ENCODE results near the gene HCN1. TPM values are rescaled to one million over a fixed set of nuclear protein-coding genes. Genes with fewer than 3 reads are reported as not detected.

Gene HCN1
- total RNA-seq, 1 donor from 2014 or later = not detected

DNA sequence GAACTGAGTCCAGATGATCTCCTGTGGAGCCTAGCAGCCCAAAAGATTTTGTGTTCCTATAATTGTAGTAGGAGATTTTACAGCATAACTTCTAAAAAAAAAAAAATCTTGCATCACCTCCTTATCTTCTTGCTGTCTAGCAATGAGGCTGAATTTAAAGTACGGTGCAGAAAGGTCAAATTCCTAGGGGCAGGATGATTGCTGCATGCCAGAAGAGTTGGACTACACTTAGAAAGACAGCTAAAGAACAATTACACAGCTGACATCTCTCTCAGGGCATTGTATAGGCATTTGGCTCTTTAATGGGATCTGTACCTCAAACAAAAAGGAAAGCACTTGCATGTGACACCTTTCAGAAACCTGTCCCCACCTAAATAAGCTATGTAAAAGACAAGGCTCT is 443.2 kb downstream of the HCN1 start:
- Mint-ChIP-seq H3K27ac (ENCODE audit: unreplicated experiment) (no peak overlapping the region), H3K9me3 (ENCODE audit: low read depth) (peaks cover 28% of the 10 kb centered on the region), H3K36me3 (ENCODE audit: low read depth) (no peaks in the 10 kb centered on the region), H3K4me1 (ENCODE audit: low read depth) (no peaks in the 10 kb centered on the region), H3K27me3 (ENCODE audit: low read depth) (no peaks in the 10 kb centered on the region), H3K4me3 (ENCODE audit: unreplicated experiment) (no peak overlapping the region)
- TF ChIP-seq, protein P1, sequence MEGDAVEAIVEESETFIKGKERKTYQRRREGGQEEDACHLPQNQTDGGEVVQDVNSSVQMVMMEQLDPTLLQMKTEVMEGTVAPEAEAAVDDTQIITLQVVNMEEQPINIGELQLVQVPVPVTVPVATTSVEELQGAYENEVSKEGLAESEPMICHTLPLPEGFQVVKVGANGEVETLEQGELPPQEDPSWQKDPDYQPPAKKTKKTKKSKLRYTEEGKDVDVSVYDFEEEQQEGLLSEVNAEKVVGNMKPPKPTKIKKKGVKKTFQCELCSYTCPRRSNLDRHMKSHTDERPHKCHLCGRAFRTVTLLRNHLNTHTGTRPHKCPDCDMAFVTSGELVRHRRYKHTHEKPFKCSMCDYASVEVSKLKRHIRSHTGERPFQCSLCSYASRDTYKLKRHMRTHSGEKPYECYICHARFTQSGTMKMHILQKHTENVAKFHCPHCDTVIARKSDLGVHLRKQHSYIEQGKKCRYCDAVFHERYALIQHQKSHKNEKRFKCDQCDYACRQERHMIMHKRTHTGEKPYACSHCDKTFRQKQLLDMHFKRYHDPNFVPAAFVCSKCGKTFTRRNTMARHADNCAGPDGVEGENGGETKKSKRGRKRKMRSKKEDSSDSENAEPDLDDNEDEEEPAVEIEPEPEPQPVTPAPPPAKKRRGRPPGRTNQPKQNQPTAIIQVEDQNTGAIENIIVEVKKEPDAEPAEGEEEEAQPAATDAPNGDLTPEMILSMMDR (IDR thresholded peaks at IDR 0.05) = no peak
- DNase-seq (ENCODE audit: low spot score) = no peak

DNA sequence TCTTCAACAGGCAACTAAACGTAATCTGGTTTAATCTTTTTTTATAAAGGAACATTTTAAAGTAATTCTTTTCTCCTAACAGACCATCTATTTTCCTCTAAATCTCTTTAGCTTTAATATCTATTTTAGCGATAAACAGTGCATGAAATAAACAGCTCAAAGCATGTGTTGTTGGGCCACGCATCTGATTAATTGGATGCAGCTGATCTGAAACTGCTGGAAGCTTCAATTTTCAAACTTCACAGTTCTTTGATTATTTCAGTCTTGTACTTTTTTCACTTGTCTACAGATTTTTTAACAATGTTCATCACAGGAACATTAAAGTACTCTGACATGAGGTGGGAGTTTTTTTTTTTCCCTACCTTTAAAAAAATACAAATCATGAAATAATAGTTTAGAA is 443.6 kb downstream of the HCN1 start:
- H3K9me3 Mint-ChIP-seq (ENCODE audit: low read depth) = peaks cover 32% of the 10 kb centered on the region
- DNase-seq (ENCODE audit: low spot score) = no peak
- TF ChIP-seq, protein P1 (IDR thresholded peaks at IDR 0.05) = no peak
- H3K27me3 Mint-ChIP-seq (ENCODE audit: low read depth) = no peaks in the 10 kb centered on the region
- no peak overlapping the region for H3K27ac Mint-ChIP-seq (ENCODE audit: unreplicated experiment)
- no peak overlapping the region for H3K4me3 Mint-ChIP-seq (ENCODE audit: unreplicated experiment)
- H3K4me1 Mint-ChIP-seq (ENCODE audit: low read depth) = no peaks in the 10 kb centered on the region
- H3K36me3 Mint-ChIP-seq (ENCODE audit: low read depth) = no peaks in the 10 kb centered on the region

DNA sequence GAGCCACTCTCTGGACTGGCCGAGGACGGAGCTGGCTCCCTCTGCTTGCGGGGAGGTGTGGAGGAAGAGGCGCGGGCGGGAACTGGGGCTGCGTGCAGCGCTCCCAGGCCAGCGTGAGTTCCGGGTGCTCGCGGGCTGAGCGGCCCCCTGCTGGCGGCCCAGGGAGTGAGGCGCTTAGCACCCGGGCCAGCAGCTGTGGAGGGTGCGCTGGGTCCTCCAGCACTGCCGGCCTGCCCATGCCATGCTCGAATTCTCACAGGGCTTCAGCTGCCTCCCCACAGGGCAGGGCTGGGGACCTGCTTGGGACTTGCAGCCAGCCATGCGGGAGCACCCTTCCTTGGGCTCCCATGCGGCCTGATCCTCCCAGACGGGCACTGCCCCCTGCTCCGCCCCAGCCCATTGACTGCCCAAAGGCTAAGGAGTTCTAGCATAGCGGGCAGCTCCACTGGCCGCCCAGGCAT is 470.6 kb downstream of the HCN1 start:
- no peak for DNase-seq (ENCODE audit: low spot score)
- TF ChIP-seq, protein P1 (IDR thresholded peaks at IDR 0.05) = no peak
- Mint-ChIP-seq H3K27ac (ENCODE audit: unreplicated experiment) (no peak overlapping the region), H3K36me3 (ENCODE audit: low read depth) (no peaks in the 10 kb centered on the region), H3K4me1 (ENCODE audit: low read depth) (no peaks in the 10 kb centered on the region), H3K27me3 (ENCODE audit: low read depth) (no peaks in the 10 kb centered on the region), H3K9me3 (ENCODE audit: low read depth) (peaks cover 20% of the 10 kb centered on the region), H3K4me3 (ENCODE audit: unreplicated experiment) (no peak overlapping the region)

DNA sequence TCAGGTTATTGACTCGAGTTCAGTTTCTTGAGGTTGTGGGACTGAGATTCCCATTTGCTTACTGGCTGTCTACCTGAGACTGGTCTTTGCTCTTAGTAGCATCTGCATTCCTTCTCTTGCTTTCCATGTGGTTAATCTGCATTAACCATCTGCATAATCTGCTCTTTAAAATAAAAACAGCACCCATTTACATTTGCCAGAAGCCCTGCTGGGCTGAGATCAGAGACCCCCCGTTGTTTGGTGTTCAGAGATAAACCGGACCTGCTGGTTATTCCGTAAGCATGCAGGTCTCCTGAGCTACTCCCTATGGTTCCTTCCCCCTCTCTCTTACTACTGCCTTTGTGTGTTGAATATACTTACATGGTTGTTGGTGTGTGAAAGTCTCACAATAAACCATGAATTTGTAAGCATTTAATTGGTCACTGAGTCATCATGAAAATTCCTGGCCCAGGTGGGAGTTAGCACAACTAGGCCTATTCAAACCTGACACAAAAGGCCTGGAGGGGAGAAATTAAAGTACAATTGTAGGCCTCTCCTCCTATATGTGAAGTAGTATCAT is 490.7 kb downstream of the HCN1 start:
- no peaks in the 10 kb centered on the region for H3K9me3 Mint-ChIP-seq (ENCODE audit: low read depth)
- no peak for DNase-seq (ENCODE audit: low spot score)
- no peak overlapping the region for H3K27ac Mint-ChIP-seq (ENCODE audit: unreplicated experiment)
- TF ChIP-seq, protein P1 (IDR thresholded peaks at IDR 0.05) = no peak
- no peaks in the 10 kb centered on the region for H3K27me3 Mint-ChIP-seq (ENCODE audit: low read depth)
- no peaks in the 10 kb centered on the region for H3K36me3 Mint-ChIP-seq (ENCODE audit: low read depth)
- no peak overlapping the region for H3K4me3 Mint-ChIP-seq (ENCODE audit: unreplicated experiment)
- H3K4me1 Mint-ChIP-seq (ENCODE audit: low read depth) = no peaks in the 10 kb centered on the region
